Bronchial epithelial cell (primary cell): ENCODE measurements around the gene YY1AP1. TPM values are rescaled to one million over a fixed set of nuclear protein-coding genes. Genes with fewer than 3 reads are reported as not detected.
A peak's percentile ranks its signal among the peaks of the same experiment; 100 is the strongest.
"Not testable (repeated sequence)": the region's sequence is repeated elsewhere in the genome, so short reads cannot be mapped to it uniquely, and the experiment has no call there.

Source experiments
- DNase-seq: peaks from one replicate; pipeline ENCODE4 v3.0.0-alpha.2; 2010; ENCODE audit warnings: low read depth
- FAIRE-seq: peaks from 2 replicates; lab custom pipeline; 2011; peaks lifted over from hg19 to GRCh38; lab: Jason Lieb, UNC
- H3K27me3 ChIP-seq: 2 replicates; pipeline ENCODE4 v1.5.1; 2011; ENCODE audit warnings: low read length; ENCODE audit not compliant: control insufficient read depth, insufficient read depth
- H3K36me3 ChIP-seq: 2 replicates; pipeline ENCODE4 v1.5.1; 2011; ENCODE audit warnings: low read length; ENCODE audit not compliant: control insufficient read depth, insufficient read depth
- H3K4me3 ChIP-seq: 2 replicates; pipeline ENCODE4 v1.5.1; 2011; ENCODE audit warnings: mild to moderate bottlenecking, low read depth, low read length, control low read depth
- CTCF ChIP-seq: IDR thresholded peaks from 2 replicates; pipeline ENCODE4 v1.5.1; 2011; ENCODE audit warnings: mild to moderate bottlenecking, moderate library complexity, low read length, control low read depth, inconsistent platforms; ENCODE audit not compliant: insufficient read depth, severe bottlenecking
- total RNA-seq: library from RNA; depleted of rRNA; stranded (reverse); fragments of >200 nt; gene quantifications from 2 replicates; pipeline ENCODE4 v1.2.1, GENCODE V29; 2014

The YY1AP1 gene
- total RNA-seq, 1 donor from 2014 or later = 24.0 TPM

DNA sequence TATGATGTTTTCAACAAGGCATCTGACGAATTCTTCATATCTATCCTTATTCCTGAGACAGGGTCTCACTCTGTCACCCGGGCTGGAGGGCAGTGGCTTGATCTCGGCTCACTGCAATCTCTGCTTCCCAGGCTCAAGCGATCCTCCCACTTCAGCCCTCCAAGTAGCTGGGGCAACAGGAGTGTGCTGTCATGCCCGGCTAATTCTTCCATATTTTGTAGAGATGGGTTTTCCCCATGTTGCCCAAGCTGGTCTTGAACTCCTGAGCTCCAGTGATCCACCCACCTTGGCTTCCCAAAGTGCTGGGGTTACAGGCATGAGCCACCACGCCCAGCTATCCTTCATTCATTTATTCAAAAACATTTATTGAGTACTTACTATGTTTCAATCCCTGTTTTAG lies 8.0 kb downstream of the YY1AP1 start:
- DNase-seq (no peak), FAIRE-seq (no peak)
- no peak for TF ChIP-seq CTCF
- no peaks in the 10 kb centered on the region for H3K27me3 ChIP-seq
- H3K4me3 ChIP-seq = no peak overlapping the region
- H3K36me3 ChIP-seq = peaks cover 3% of the 10 kb centered on the region

DNA sequence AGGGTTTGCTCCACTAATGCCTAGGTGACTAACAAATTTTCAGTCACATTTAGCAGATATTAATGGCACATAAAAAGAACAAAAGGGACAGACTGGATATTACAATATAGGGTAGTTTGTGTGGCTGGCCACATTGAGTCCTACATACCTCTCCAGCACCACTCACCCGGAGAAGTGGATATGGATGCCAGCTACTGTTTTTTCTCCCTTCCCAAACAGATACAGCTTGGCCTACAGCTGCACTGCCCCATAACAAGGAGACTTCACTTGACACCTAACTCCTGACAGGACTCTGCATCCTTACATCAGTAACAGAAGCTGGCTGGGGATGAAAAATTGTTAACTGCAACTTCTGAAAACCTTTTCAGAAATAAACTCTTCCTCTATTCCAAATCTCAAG lies 9.6 kb downstream of the YY1AP1 start:
- H3K36me3 ChIP-seq, DNase-seq, H3K4me3 ChIP-seq, H3K27me3 ChIP-seq, FAIRE-seq: not testable (repeated sequence)

DNA sequence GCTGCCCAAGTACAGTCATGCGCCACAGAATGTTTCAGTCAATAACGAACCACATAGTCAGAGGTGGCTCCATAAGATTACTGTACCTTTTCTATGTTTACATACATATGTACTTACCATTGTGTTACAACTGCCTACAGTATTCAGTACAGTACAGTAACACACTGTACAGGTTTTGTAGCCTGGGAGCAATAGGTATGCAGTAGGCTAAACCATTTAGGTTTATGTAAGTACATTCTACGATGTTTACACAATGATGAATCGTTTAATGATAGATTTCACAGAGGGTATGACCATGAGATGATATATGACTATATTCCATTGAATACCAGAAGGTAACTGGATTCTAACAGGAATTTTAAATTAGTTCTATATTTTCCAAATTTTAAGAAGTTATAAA lies 10.5 kb downstream of the YY1AP1 start:
- Histone ChIP-seq H3K4me3 (no peak overlapping the region), H3K27me3 (no peaks in the 10 kb centered on the region), H3K36me3 (peaks cover 9% of the 10 kb centered on the region)
- FAIRE-seq = no peak
- TF ChIP-seq CTCF = no peak
- peak; percentile 65 for DNase-seq

DNA sequence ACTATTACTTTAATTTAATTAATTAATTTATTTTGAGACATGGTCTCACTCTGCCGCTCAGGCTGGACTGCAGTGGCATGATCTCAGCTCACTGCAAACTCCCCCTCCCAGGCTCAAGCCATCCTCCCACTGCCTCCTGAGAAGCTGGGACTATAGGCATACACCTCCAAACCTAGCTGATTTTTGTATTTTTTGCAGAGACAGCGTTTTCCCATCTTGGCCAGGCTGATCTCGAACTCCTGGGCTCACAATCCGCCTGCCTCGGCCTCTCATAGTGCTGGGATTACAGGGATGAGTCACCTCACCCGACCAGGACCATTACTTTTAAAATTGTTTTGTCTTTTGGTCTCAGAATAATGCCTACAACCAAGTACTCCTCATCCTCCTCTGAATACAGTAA lies 15.6 kb downstream of the YY1AP1 start:
- no peak for TF ChIP-seq CTCF
- Histone ChIP-seq H3K27me3 (no peaks in the 10 kb centered on the region), H3K36me3 (peaks cover 19% of the 10 kb centered on the region), H3K4me3 (no peak overlapping the region)
- no peak for FAIRE-seq
- no peak for DNase-seq

DNA sequence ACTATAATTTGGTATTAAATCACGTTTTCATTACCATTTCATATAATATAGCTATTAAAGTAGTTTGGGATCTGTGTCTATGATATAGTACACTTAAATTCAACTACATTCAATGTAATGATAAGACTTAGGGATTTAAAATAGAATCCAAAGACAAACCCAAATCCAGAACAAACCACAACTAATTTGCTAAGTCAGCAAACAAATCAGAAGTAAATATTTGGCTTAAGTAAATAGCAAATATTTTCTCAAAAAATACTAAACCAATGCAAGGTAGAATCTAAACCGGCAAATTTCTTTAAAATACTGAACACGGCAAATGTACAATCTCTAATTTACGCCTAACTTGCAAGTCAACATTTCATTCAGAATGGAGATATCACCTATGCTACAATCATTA lies 16.8 kb downstream of the YY1AP1 start:
- Histone ChIP-seq H3K36me3 (peaks cover 20% of the 10 kb centered on the region), H3K27me3 (no peaks in the 10 kb centered on the region), H3K4me3 (no peak overlapping the region)
- no peak for TF ChIP-seq CTCF
- FAIRE-seq = no peak
- DNase-seq = no peak

DNA sequence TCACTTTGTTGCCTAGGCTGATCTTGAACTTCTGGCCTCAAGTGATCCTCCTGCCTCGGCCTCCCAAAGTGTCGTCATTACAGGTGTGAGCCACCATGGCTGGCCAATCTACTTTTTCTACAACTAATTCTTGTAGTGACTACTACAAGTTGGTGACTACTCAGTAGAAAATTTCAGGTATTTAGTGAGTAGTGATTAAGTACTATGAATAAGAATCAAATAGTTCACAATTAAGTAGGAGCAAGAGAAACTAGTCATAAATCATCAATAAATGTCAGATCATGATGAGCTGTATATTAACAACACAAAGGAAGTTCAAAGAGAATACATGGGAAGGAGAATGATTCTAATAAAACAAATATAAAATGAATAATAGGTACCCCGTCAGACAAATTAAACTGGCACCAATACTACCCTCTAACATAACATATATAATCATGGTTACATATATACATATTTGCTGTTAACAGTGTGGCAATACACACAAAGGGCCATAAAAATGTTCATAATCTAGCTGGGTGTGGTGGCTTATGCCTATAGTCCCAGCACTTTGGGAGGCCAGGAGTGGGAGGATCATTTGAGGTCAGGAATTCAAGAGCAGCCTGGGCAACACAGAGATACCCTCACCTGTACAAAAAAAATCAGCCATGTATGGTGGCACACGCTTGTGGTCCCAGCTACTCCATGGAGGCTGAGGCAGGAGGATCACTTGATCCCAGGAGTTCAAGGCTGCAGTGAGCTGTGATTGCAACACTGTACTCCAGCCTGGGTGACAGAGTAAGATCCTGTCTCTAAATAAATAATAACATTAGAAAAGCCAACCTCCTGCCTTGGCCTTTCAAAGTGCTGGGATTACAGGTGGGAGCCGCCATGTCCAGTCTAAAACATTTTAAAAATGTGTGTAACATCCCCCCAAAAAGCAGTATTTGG lies 19.1 kb downstream of the YY1AP1 start:
- Histone ChIP-seq H3K4me3 (no peak overlapping the region), H3K36me3 (peaks cover 18% of the 10 kb centered on the region), H3K27me3 (no peaks in the 10 kb centered on the region)
- FAIRE-seq (no peak), DNase-seq (no peak)
- TF ChIP-seq CTCF = no peak

DNA sequence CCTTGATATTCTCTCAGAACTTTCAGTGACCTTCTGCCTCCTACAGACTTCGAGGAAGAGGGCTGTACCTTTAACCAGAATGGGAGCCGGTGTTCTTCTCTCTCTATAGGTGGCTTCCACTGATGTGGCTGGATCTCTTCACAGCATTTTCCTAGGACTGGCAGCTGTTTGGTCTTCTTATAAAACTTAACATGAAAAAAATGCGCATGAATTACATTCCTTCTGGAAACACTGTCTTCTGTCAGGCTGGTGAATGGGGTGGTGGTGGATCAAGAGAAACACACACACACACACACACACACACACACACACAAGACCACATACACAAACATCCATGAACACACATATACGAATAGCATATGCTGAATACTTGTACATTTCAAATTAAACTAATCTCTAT lies 27.3 kb downstream of the YY1AP1 start:
- peaks cover 15% of the 10 kb centered on the region for H3K36me3 ChIP-seq
- H3K27me3 ChIP-seq, DNase-seq, H3K4me3 ChIP-seq, FAIRE-seq: not testable (repeated sequence)
